Central memory CD8-positive, alpha-beta T cell (primary cell): Measurements from ENCODE around the gene DNAJB2.

Experiments used
- ATAC-seq: fragments of 150-1000 bp; cut with Tn5 transposase; replicated peaks from 2 replicates; pipeline ENCODE4 v1.10.0; 2022; ENCODE audit warnings: mild to moderate bottlenecking, moderate FRiP score, moderate number of reproducible peaks; ENCODE audit not compliant: poor library complexity, severe bottlenecking; ENCODE audit errors: extremely low read depth
- DNase-seq, 2 donors: peaks; one replicate each; pipeline ENCODE4 v3.0.0; 2021; ENCODE audit warnings: low spot score in 2 of 2
- H3K27ac Mint-ChIP-seq: one replicate; pipeline ENCODE4 v1.8.0; 2022; ENCODE audit warnings: low read depth, mild to moderate bottlenecking, moderate library complexity, mixed read lengths
- H3K27me3 Mint-ChIP-seq: one replicate; pipeline ENCODE4 v1.8.0; 2022; ENCODE audit warnings: mixed read lengths
- H3K36me3 Mint-ChIP-seq: one replicate; pipeline ENCODE4 v1.8.0; 2022; ENCODE audit warnings: mild to moderate bottlenecking, moderate library complexity, mixed read lengths; ENCODE audit not compliant: insufficient read depth
- H3K4me1 Mint-ChIP-seq: one replicate; pipeline ENCODE4 v1.8.0; 2022; ENCODE audit warnings: mixed read lengths
- H3K4me3 Mint-ChIP-seq: one replicate; pipeline ENCODE4 v1.8.0; 2022; ENCODE audit warnings: mild to moderate bottlenecking, moderate library complexity, mixed read lengths
- H3K9me3 Mint-ChIP-seq: one replicate; pipeline ENCODE4 v1.8.0; 2022; ENCODE audit warnings: mixed read lengths

Gene DNAJB2

DNA sequence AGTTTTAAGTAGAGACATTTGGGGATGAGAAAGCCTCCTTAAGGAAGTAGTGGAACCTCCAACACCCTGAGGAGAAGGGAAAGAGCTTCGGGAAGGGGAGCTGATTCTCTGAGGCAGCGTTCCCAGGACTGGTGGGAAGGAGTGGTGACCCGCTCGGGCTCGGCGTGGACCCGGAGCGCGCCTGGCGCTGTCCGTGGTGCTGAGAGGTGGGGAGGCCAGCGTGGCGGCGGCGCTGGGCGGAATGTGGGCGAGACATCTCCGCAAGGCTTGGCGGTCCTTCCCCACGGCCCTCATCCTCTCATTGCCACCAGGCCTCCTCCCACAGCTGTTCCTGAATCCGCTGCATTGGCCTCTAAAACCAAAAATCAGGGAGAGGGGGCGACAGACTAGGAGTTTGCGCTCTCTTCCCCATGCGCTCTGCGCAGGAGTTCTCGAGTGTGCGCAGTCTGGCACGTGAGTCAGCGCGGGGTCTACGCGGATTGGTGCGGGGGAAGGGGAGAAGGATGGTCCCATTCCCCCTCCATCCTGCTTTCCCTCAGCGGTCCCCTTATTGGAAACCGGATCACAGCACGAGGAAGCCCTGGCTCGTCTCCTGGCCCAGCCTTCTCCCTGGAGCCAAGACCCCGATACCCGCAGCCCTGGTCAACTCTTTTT lies 52.5 kb downstream of the DNAJB2 start:
- DNase-seq: no peak
- H3K4me3 Mint-ChIP-seq: no peak overlapping the region

DNA sequence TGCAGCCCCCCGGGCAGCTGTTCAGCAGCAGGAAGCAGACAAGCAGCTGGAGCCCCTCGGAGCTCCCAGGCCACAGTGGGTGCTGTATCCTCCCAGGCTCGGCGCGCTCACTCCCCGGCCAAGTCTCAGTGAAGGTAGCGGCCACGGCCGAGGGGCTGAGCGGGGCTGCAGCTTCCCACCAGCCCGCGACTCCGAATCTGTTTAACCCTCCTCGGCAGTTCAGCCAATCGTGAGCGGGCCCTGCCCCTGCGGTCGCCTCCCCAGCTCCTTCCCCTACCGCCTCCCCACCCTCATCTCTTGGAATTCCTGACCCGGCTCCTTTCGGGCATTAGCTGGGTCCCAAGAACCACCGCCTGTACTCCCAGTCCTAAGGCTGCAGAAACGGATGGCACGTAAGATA lies 53.4 kb downstream of the DNAJB2 start, which contains the start of gene RESP18:
Gene RESP18, minus strand, starts transcription at position 203 of the 400 bp plus-strand sequence.
- Mint-ChIP-seq H3K9me3 (peaks cover 18% of the 10 kb centered on the region), H3K27ac (no peak within 1 kb of the TSS), H3K4me1 (peaks cover 7% of the 10 kb centered on the region), H3K4me3 (no peak within 1 kb of the TSS), H3K36me3 (peaks cover 6% of the 10 kb centered on the region), H3K27me3 (peaks cover 99% of the 10 kb centered on the region)
- no peak for DNase-seq
- ATAC-seq: no peak

More for the DNA sequence above, 52.5 kb downstream of the DNAJB2 start:
- Mint-ChIP-seq H3K27me3 (peaks cover 91% of the 10 kb centered on the region), H3K9me3 (peaks cover 18% of the 10 kb centered on the region), H3K27ac (no peak overlapping the region), H3K36me3 (peaks cover 6% of the 10 kb centered on the region), H3K4me1 (peaks cover 7% of the 10 kb centered on the region)
- ATAC-seq: no peak

- ATAC-seq (no peak), DNase-seq (no peak)
- H3K36me3 Mint-ChIP-seq: peaks cover 3% of the 10 kb centered on the region
- no peak overlapping the region for H3K4me3 Mint-ChIP-seq
- peaks cover 7% of the 10 kb centered on the region for H3K4me1 Mint-ChIP-seq
- H3K27ac Mint-ChIP-seq: no peak overlapping the region
- peaks cover 18% of the 10 kb centered on the region for H3K9me3 Mint-ChIP-seq
- peaks cover 98% of the 10 kb centered on the region for H3K27me3 Mint-ChIP-seq
Observed at GRCh38 chr2:219334076-219334475, 54.9 kb downstream of the DNAJB2 start.

GRCh38 chr2:219335373-219335786 lies 56.2 kb downstream of the DNAJB2 start:
- Mint-ChIP-seq H3K27ac (no peak overlapping the region), H3K27me3 (peaks cover 99% of the 10 kb centered on the region), H3K4me1 (peaks cover 7% of the 10 kb centered on the region), H3K36me3 (peaks cover 3% of the 10 kb centered on the region), H3K9me3 (peaks cover 18% of the 10 kb centered on the region), H3K4me3 (no peak overlapping the region)
- no peak for DNase-seq
- ATAC-seq: no peak
